ENCODE results near the gene MUC4. TPM values are rescaled to one million over a fixed set of nuclear protein-coding genes. Genes with fewer than 3 reads are reported as not detected.

The MUC4 gene
- total RNA-seq, 2 experiments from 2014 or later: 0.09 to 0.14 TPM

DNA sequence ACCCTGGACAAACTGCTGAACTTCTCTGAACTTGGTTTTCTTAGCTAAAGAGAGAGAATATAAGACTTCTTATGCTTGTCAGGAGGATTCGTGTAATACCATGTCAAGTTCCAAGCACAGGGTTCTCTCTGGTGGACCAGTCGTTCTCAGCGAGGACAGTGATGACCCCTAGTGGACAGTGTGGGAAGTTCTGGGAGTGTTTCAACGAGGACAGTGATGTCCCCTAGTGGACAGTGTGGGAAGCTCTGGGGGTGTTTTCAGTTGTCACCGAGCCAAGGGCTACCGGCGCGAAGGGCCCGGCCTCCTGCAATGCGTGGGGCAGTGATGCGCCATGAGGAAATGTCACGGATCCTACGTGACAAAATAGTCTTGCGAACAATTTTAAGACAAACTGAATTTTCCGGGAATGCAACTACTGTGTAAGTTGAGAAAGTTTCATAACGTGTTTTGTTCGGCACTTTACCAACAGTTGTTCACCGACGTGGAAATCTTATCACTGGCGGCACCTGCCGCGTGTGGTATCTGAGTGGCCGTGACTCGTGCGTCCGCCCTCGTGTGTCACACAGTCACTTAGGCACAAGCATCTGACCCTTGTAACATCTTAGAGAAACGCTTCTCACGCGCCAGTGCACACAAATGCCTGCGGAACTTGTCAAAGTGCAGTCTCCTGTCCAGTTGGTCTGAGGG is 39.3 kb upstream of the MUC4 start:
- Mint-ChIP-seq H3K27me3 (peaks cover 2% of the 10 kb centered on the region), H3K36me3 (ENCODE audit: low read depth) (no peaks in the 10 kb centered on the region), H3K27ac (no peak overlapping the region), H3K4me1 (peaks cover 9% of the 10 kb centered on the region), H3K9me3 (ENCODE audit: low read depth) (no peaks in the 10 kb centered on the region), H3K4me3 (peak overlapping the region; percentile 10)
- POLR2A ChIA-PET: interaction anchor here (0.6 kb wide), 1 partner anchor 147 kb away, joined by 6 read pairs; no protein-coding TSS in a partner anchor
- ATAC-seq (peak; percentile 99), DNase-seq (peak; percentile 94)
- CTCF ChIA-PET: interaction anchor here (0.6 to 2.7 kb wide), 27 partner anchors 8 to 308 kb away, joined by 3 to 16 read pairs (median 4); no protein-coding TSS in a partner anchor
- intact Hi-C loops (cut with DNase I, micrococcal nuclease): loop anchor here (1.0 to 10.0 kb wide), 8 partner anchors 102 to 668 kb away; no protein-coding TSS in a partner anchor

GRCh38 chr3:195849322-195850074 is 37.8 kb upstream of the MUC4 start:
- no peaks in the 10 kb centered on the region for H3K36me3 Mint-ChIP-seq (ENCODE audit: low read depth)
- no peaks in the 10 kb centered on the region for H3K9me3 Mint-ChIP-seq (ENCODE audit: low read depth)
- H3K4me1 Mint-ChIP-seq: peaks cover 9% of the 10 kb centered on the region
- H3K27me3 Mint-ChIP-seq: peaks cover 2% of the 10 kb centered on the region
- DNase-seq (no peak), ATAC-seq (no peak)
- POLR2A ChIA-PET: interaction anchor here (0.6 kb wide), 1 partner anchor 51 kb away, joined by 3 read pairs; no protein-coding TSS in a partner anchor
- intact Hi-C loops (cut with DNase I, micrococcal nuclease): loop anchor here (2.0 to 10.0 kb wide), 7 partner anchors 101 to 669 kb away; no protein-coding TSS in a partner anchor
- no peak overlapping the region for H3K4me3 Mint-ChIP-seq
- no peak overlapping the region for H3K27ac Mint-ChIP-seq
- CTCF ChIA-PET: interaction anchor here (0.6 to 2.1 kb wide), 16 partner anchors 9 to 293 kb away, joined by 3 to 16 read pairs (median 4); no protein-coding TSS in a partner anchor

GRCh38 chr3:195847055-195847950 is 35.6 kb upstream of the MUC4 start:
- Mint-ChIP-seq H3K4me3 (no peak overlapping the region), H3K27me3 (peaks cover 2% of the 10 kb centered on the region), H3K27ac (no peak overlapping the region), H3K9me3 (ENCODE audit: low read depth) (no peaks in the 10 kb centered on the region), H3K4me1 (peaks cover 9% of the 10 kb centered on the region), H3K36me3 (ENCODE audit: low read depth) (no peaks in the 10 kb centered on the region)
- CTCF ChIA-PET: interaction anchor here (1.1 kb wide), 1 partner anchor 294 kb away, joined by 4 read pairs; no protein-coding TSS in a partner anchor
- ATAC-seq: no peak
- POLR2A ChIA-PET: no interaction called here
- intact Hi-C loops (cut with DNase I, micrococcal nuclease): no loop called here
- DNase-seq: no peak

- Mint-ChIP-seq H3K27ac (no peak overlapping the region), H3K9me3 (ENCODE audit: low read depth) (no peaks in the 10 kb centered on the region), H3K27me3 (no peaks in the 10 kb centered on the region), H3K4me1 (no peaks in the 10 kb centered on the region), H3K4me3 (no peak overlapping the region), H3K36me3 (ENCODE audit: low read depth) (no peaks in the 10 kb centered on the region)
- DNase-seq: no peak
- ChIA-PET CTCF (no interaction called here), POLR2A (no interaction called here)
- intact Hi-C loops (cut with DNase I, micrococcal nuclease): no loop called here
- no peak for ATAC-seq
These were observed 33.8 kb upstream of the MUC4 start for GRCh38 chr3:195845483-195845882.

- intact Hi-C loops (cut with DNase I, micrococcal nuclease): no loop called here
- Mint-ChIP-seq H3K4me1 (no peaks in the 10 kb centered on the region), H3K9me3 (ENCODE audit: low read depth) (no peaks in the 10 kb centered on the region), H3K27ac (no peak overlapping the region), H3K4me3 (no peak overlapping the region), H3K36me3 (ENCODE audit: low read depth) (no peaks in the 10 kb centered on the region), H3K27me3 (no peaks in the 10 kb centered on the region)
- POLR2A ChIA-PET: no interaction called here
- ATAC-seq (no peak), DNase-seq (no peak)
- CTCF ChIA-PET: interaction anchor here (0.6 to 3.0 kb wide), 4 partner anchors 11 to 888 kb away, joined by 3 to 10 read pairs (median 5); no protein-coding TSS in a partner anchor
These were observed 33.0 kb upstream of the MUC4 start for GRCh38 chr3:195844671-195845218.

DNA sequence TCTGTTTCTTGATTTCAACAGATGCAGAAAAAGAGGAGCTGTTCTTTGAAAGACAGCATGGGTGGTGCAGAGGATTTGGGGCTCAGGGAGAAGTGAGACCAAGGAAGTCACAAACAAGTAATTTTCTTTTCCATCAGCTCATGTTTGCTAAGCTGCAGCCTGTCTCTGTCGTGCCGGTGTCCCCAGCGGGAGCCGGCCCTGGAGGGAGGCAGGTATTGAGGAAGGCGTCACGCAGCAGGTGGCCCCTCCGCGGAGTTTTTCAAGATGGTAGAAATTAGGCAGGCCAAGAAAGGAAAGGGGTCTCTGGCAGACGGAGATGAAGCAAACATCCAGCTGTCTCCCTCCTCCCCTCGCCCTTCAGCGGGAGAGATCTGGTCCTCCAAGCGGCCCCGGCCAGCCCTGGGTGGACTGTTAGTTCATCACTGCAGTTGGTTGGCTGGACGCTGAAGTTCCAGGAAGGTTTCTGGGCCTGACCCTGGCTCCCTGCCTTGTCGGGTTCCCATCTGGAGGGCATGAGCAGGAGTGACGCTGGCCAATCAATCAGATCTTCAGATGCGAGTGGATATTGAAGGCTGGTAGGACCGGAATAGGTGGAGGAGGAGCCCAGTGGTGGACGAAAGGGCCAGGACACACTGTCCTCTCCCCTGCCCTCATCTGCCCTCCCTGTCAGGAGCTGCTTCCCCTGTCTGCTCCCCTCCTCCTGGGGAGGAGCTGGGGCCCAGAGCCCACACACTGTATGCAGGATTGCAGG is 27.7 kb upstream of the MUC4 start:
- CTCF ChIA-PET: interaction anchor here (0.7 to 1.2 kb wide), 3 partner anchors 11 to 55 kb away, joined by 3 to 4 read pairs (median 4); no protein-coding TSS in a partner anchor
- Mint-ChIP-seq H3K4me3 (no peak overlapping the region), H3K9me3 (ENCODE audit: low read depth) (no peaks in the 10 kb centered on the region), H3K27ac (no peak overlapping the region), H3K36me3 (ENCODE audit: low read depth) (no peaks in the 10 kb centered on the region), H3K27me3 (no peaks in the 10 kb centered on the region), H3K4me1 (no peaks in the 10 kb centered on the region)
- intact Hi-C loops (cut with DNase I, micrococcal nuclease): no loop called here
- POLR2A ChIA-PET: no interaction called here
- DNase-seq (no peak), ATAC-seq (no peak)

DNA sequence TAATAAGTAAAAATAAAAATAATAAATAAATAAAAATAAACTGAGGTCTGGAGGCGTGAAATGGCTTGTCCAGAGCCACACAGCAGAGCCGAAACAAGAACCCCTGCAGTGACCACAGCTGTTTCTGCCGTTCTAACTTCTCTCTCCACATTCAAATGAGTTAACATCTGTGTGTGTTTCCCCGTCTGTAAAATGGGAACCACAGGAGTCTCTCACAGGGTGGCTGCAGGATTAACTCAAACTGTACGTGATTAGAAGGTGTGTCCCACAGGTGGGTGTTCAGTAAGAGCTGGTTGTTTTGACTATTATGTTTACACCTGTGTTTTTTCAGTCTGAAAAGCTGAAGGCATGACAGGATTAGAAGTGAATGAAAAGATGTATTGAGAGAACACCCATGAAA is 27.0 kb upstream of the MUC4 start:
- DNase-seq (no peak), ATAC-seq (no peak)
- ChIA-PET CTCF (interaction anchor here (0.7 to 1.2 kb wide), 3 partner anchors 12 to 56 kb away, joined by 3 to 4 read pairs (median 4); no protein-coding TSS in a partner anchor), POLR2A (no interaction called here)
- H3K9me3 Mint-ChIP-seq (ENCODE audit: low read depth): no peaks in the 10 kb centered on the region
- intact Hi-C loops (cut with DNase I, micrococcal nuclease): no loop called here
- H3K4me1 Mint-ChIP-seq: no peaks in the 10 kb centered on the region
- no peaks in the 10 kb centered on the region for H3K27me3 Mint-ChIP-seq
- no peaks in the 10 kb centered on the region for H3K36me3 Mint-ChIP-seq (ENCODE audit: low read depth)
- no peak overlapping the region for H3K27ac Mint-ChIP-seq
- no peak overlapping the region for H3K4me3 Mint-ChIP-seq

- no peak for ATAC-seq
- no peaks in the 10 kb centered on the region for H3K9me3 Mint-ChIP-seq (ENCODE audit: low read depth)
- no peak overlapping the region for H3K4me3 Mint-ChIP-seq
- intact Hi-C loops (cut with DNase I, micrococcal nuclease): no loop called here
- POLR2A ChIA-PET: no interaction called here
- no peaks in the 10 kb centered on the region for H3K36me3 Mint-ChIP-seq (ENCODE audit: low read depth)
- DNase-seq: no peak
- H3K27me3 Mint-ChIP-seq: no peaks in the 10 kb centered on the region
- CTCF ChIA-PET: no interaction called here
- no peaks in the 10 kb centered on the region for H3K4me1 Mint-ChIP-seq
- H3K27ac Mint-ChIP-seq: no peak overlapping the region
These were observed 24.9 kb upstream of the MUC4 start for GRCh38 chr3:195836476-195837135.

DNA sequence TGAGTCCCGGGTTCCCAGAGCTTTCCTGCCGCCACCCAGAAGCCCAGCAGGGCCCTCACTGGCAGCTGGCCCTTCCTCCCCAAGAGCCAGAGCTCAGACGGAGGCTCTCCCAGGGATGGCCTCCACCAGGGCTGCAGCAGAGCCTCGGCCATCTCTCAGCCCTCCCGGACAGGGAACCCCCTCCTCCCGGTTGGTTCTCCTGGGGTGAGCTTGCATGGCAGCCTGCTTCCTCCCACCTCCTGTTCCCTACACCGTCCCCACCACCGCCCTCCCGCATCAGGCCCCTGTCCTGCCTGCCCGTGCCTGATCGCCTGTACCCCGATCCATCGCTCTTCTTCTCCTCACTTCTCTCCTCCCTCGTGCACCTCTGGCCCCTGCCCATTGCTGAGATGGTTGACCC is 24.1 kb upstream of the MUC4 start:
- Mint-ChIP-seq H3K4me1 (no peaks in the 10 kb centered on the region), H3K27me3 (no peaks in the 10 kb centered on the region), H3K9me3 (ENCODE audit: low read depth) (no peaks in the 10 kb centered on the region), H3K36me3 (ENCODE audit: low read depth) (no peaks in the 10 kb centered on the region), H3K27ac (no peak overlapping the region), H3K4me3 (no peak overlapping the region)
- DNase-seq: no peak
- ChIA-PET CTCF (interaction anchor here (1.3 kb wide), 1 partner anchor 15 kb away, joined by 8 read pairs; no protein-coding TSS in a partner anchor), POLR2A (no interaction called here)
- intact Hi-C loops (cut with DNase I, micrococcal nuclease): no loop called here
- no peak for ATAC-seq

Measured in activated CD4-positive, alpha-beta T cell treated with anti-CD3 and anti-CD28 coated beads for 36 hours (primary cell).